OCI-LY1 (cell line): ENCODE measurements around the gene KCNMB1.

Experiments used
- H2AFZ ChIP-seq: fragments of 200-600 bp; sonication (generic), shearing (Covaris generic); 2 replicates; pipeline ENCODE4 v1.6.0; 2014; ENCODE audit warnings: antibody characterized with exemption, mild to moderate bottlenecking, low read length
- H3F3A ChIP-seq: fragments of 200-600 bp; sonication (generic), shearing (Covaris generic); 2 replicates; pipeline ENCODE4 v1.6.0; 2014; ENCODE audit warnings: mild to moderate bottlenecking, antibody characterized with exemption, low read length, moderate library complexity; ENCODE audit not compliant: insufficient read depth
- H3K27ac ChIP-seq: fragments of 200-600 bp; sonication (generic); 2 replicates; pipeline ENCODE4 v1.5.1; 2014; ENCODE audit warnings: low read length, mixed run types, mild to moderate bottlenecking, low read depth; ENCODE audit not compliant: poor library complexity, severe bottlenecking
- H3K27me3 ChIP-seq: fragments of 200-600 bp; sonication (generic); 2 replicates; pipeline ENCODE4 v1.6.0; 2014; ENCODE audit warnings: antibody characterized with exemption, mild to moderate bottlenecking, low read length, moderate library complexity; ENCODE audit not compliant: insufficient read depth
- H3K36me3 ChIP-seq: fragments of 200-600 bp; sonication (generic); 2 replicates; pipeline ENCODE4 v1.6.1; 2014; ENCODE audit warnings: mild to moderate bottlenecking, antibody characterized with exemption, low read length, moderate library complexity, mixed read lengths; ENCODE audit not compliant: insufficient read depth
- H3K4me1 ChIP-seq: fragments of 200-600 bp; sonication (generic); 2 replicates; pipeline ENCODE4 v1.5.1; 2014; ENCODE audit warnings: mild to moderate bottlenecking, low read length, moderate library complexity; ENCODE audit not compliant: insufficient read depth, severe bottlenecking
- H3K4me2 ChIP-seq: fragments of 200-600 bp; sonication (generic), shearing (Covaris generic); 2 replicates; pipeline ENCODE4 v1.6.1; 2014; ENCODE audit warnings: low read length
- H3K4me3 ChIP-seq: fragments of 200-600 bp; sonication (generic); 2 replicates; pipeline ENCODE4 v1.5.1; 2014; ENCODE audit warnings: low read length, low read depth, mild to moderate bottlenecking, mixed read lengths; ENCODE audit not compliant: poor library complexity, severe bottlenecking
- H3K79me2 ChIP-seq: fragments of 200-600 bp; shearing (Covaris generic); 2 replicates; pipeline ENCODE4 v1.6.1; 2016; ENCODE audit warnings: mixed run types, low read length, mixed read lengths; ENCODE audit not compliant: insufficient read depth
- H3K9ac ChIP-seq: fragments of 200-600 bp; sonication (generic), shearing (Covaris generic); 2 replicates; pipeline ENCODE4 v1.6.1; 2014; ENCODE audit warnings: mild to moderate bottlenecking, low read length, mixed read lengths
- H3K9me2 ChIP-seq: fragments of 200-600 bp; sonication (generic), shearing (Covaris generic); 2 replicates; pipeline ENCODE4 v1.6.1; 2014; ENCODE audit warnings: low read depth, mild to moderate bottlenecking, low read length, mixed read lengths
- H3K9me3 ChIP-seq: fragments of 200-600 bp; shearing (Covaris generic); 2 replicates; pipeline ENCODE4 v1.6.1; 2014; ENCODE audit warnings: low read length, mixed read lengths
- H4K20me1 ChIP-seq: fragments of 200-600 bp; sonication (generic), shearing (Covaris generic); 2 replicates; pipeline ENCODE4 v1.6.0; 2016; ENCODE audit warnings: mild to moderate bottlenecking, low read length; ENCODE audit not compliant: insufficient read depth
- EZH2 ChIP-seq: fragments of 200-600 bp; sonication (generic), shearing (Covaris generic); IDR thresholded peaks from 2 replicates; pipeline ENCODE4 v1.8.0; 2017; ENCODE audit warnings: borderline replicate concordance, mixed run types, mild to moderate bottlenecking, antibody characterized with exemption, low read length, moderate library complexity, mixed read lengths
- TF ChIP-seq, protein P1 (sequence below): fragments of 200-600 bp; sonication (generic), shearing (Covaris generic); IDR thresholded peaks from 2 replicates; pipeline ENCODE4 v1.5.1; 2017; ENCODE audit warnings: mild to moderate bottlenecking, antibody characterized with exemption, low read length, moderate library complexity, mixed read lengths

The KCNMB1 gene

DNA sequence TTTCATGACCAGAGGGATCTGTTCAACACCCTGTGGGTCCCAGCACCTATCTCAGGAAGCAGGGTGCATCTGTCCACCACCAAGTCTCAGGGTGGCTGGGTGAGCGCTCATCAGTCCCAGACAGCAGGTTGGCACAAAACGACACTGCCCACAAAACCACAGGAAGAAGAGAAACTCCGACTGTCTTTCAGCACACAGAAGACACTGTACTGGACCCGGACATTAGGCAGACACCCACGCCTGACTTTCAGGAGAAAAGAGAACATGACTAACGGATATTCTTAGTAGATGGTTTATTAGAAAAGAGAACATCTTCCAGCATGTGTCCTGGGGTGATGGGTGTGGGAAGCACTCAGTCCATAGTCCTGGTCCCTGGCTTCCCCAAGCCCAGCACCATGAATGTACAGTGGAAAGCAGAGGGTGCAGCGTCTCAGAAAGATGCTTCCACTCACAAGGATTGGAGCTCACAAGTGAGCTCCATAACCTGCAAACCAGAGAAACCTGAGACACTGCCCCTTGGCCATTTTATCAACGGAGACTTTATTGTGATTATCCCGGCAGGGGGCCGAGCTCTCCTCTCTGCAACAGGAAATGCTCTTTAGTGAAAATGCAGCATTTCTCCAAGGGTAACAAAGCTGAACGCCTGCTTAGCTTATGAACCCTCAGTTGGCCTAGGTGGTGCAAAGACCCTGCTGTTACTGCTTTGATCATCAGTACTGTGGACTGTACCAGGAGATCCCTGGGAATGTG, 55.8 kb downstream of the KCNMB1 start:
- Histone ChIP-seq H2AFZ (no peak overlapping the region), H4K20me1 (no peaks in the 10 kb centered on the region), H3K9me2 (no peaks in the 10 kb centered on the region), H3K79me2 (no peaks in the 10 kb centered on the region), H3K4me1 (peaks cover 9% of the 10 kb centered on the region), H3K36me3 (no peaks in the 10 kb centered on the region), H3K4me3 (no peak overlapping the region), H3K9ac (no peak overlapping the region), H3K27me3 (peaks cover 4% of the 10 kb centered on the region; the same call in 1 of the 2 replicates), H3K4me2 (no peak overlapping the region), H3F3A (no peaks in the 10 kb centered on the region), H3K27ac (no peak overlapping the region), H3K9me3 (no peaks in the 10 kb centered on the region)
- TF ChIP-seq EZH2 = no peak
- TF ChIP-seq, protein P1, sequence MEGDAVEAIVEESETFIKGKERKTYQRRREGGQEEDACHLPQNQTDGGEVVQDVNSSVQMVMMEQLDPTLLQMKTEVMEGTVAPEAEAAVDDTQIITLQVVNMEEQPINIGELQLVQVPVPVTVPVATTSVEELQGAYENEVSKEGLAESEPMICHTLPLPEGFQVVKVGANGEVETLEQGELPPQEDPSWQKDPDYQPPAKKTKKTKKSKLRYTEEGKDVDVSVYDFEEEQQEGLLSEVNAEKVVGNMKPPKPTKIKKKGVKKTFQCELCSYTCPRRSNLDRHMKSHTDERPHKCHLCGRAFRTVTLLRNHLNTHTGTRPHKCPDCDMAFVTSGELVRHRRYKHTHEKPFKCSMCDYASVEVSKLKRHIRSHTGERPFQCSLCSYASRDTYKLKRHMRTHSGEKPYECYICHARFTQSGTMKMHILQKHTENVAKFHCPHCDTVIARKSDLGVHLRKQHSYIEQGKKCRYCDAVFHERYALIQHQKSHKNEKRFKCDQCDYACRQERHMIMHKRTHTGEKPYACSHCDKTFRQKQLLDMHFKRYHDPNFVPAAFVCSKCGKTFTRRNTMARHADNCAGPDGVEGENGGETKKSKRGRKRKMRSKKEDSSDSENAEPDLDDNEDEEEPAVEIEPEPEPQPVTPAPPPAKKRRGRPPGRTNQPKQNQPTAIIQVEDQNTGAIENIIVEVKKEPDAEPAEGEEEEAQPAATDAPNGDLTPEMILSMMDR = no peak

DNA sequence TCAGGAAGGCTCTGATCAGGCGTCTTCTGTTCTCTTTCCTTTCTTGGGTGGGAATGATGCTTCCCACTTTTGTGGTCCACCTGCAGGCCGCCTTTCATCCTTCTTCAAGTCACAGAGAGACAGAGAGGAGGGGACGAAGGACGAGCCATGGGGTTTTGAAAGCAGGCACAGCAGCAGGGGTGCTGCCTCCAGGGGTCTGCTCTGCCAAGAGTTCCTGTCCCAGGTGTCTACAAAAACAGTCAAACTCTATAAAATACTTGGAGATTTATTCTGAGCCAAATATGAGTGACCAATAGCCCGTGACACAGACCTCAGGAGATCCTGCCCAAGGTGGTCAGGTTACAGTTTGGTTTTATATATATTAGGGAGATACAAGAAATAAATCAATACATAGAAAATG, 57.1 kb downstream of the KCNMB1 start:
- Histone ChIP-seq H3K4me2 (no peak overlapping the region), H3K36me3 (no peaks in the 10 kb centered on the region), H3K79me2 (no peaks in the 10 kb centered on the region), H3K9ac (no peak overlapping the region), H3K4me1 (peaks cover 9% of the 10 kb centered on the region), H2AFZ (no peak overlapping the region), H3K9me3 (no peaks in the 10 kb centered on the region), H3K4me3 (no peak overlapping the region), H3K27me3 (peaks cover 4% of the 10 kb centered on the region; the same call in 1 of the 2 replicates), H3K27ac (no peak overlapping the region), H3F3A (no peaks in the 10 kb centered on the region), H3K9me2 (no peaks in the 10 kb centered on the region), H4K20me1 (no peaks in the 10 kb centered on the region)
- TF ChIP-seq, protein P1 = no peak
- no peak for TF ChIP-seq EZH2

DNA sequence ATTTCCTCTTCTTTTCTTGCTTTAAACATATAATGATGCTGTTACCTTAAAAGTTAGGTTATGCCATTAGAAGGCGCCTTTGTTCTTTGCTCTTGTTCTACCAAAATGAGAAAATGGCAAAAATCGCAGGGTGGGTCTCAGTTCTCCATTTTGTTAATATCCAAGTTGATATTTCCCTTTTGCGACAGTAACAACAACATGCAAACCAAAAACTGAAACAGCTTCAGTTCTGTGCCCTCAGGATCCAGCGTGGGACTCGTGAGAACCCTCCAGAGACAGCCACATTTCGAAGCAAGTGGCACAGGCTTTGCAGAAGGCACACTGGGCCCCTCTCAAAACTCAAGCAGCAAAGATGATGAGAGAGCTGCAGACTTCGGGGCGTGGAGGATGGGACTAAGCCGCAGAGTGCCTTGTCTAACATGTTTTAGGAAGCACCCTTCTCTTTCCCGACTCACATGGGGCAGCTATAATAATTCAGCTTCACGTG, 58.6 kb downstream of the KCNMB1 start:
- Histone ChIP-seq H3F3A (no peaks in the 10 kb centered on the region), H3K4me2 (no peak overlapping the region), H3K4me3 (peak overlapping the region; percentile 2), H3K9me2 (no peaks in the 10 kb centered on the region), H3K27ac (no peak overlapping the region), H3K4me1 (peaks cover 9% of the 10 kb centered on the region), H3K9me3 (no peaks in the 10 kb centered on the region), H3K79me2 (no peaks in the 10 kb centered on the region), H4K20me1 (no peaks in the 10 kb centered on the region), H2AFZ (no peak overlapping the region), H3K27me3 (peaks cover 4% of the 10 kb centered on the region; the same call in 1 of the 2 replicates), H3K36me3 (no peaks in the 10 kb centered on the region), H3K9ac (no peak overlapping the region)
- TF ChIP-seq, protein P1 = no peak
- no peak for TF ChIP-seq EZH2
